ENCODE data around the gene SPATS2. TPM values are rescaled to one million over a fixed set of nuclear protein-coding genes. Genes with fewer than 3 reads are reported as not detected.

SPATS2 gene
- total RNA-seq, 2 donors from 2014 or later: 11.5 to 31.4 TPM

GRCh38 chr12:49347311-49348193 lies 19.7 kb upstream of the SPATS2 start:
- no peak for DNase-seq (ENCODE audit: low spot score)
- peak; percentile 97 for TF ChIP-seq CTCF (IDR thresholded peaks at IDR 0.05)
- H3K36me3 ChIP-seq: no peaks in the 10 kb centered on the region
- peaks cover 35 to 45% of the 10 kb centered on the region in 2 donors for H3K4me1 ChIP-seq (ENCODE audit: control insufficient read depth in 1 of 2, low read depth in 2 of 2)
- H3K27me3 ChIP-seq (replicated peaks; ENCODE audit: insufficient read depth): peaks cover 24% of the 10 kb centered on the region
- ATAC-seq (ENCODE audit: insufficient number of reproducible peaks, low FRiP score, low read depth): peak; percentile 32
- H3K9me3 ChIP-seq: no peaks in the 10 kb centered on the region
- no peak overlapping the region for H3K27ac ChIP-seq
- peak overlapping the region; percentile 70 for H3K4me3 ChIP-seq

- Histone ChIP-seq H3K4me3 (no peak overlapping the region), H3K36me3 (no peaks in the 10 kb centered on the region), H3K4me1 (ENCODE audit: control insufficient read depth in 1 of 2, low read depth in 2 of 2) (peaks cover 26 to 35% of the 10 kb centered on the region in 2 donors), H3K27me3 (replicated peaks; ENCODE audit: insufficient read depth) (peaks cover 23% of the 10 kb centered on the region), H3K27ac (no peak overlapping the region), H3K9me3 (no peaks in the 10 kb centered on the region)
- no peak for DNase-seq (ENCODE audit: low spot score)
- ATAC-seq (ENCODE audit: insufficient number of reproducible peaks, low FRiP score, low read depth): no peak
- TF ChIP-seq CTCF (IDR thresholded peaks at IDR 0.05): no peak
Measured at GRCh38 chr12:49348781-49349180, 18.5 kb upstream of the SPATS2 start.

- H3K27me3 ChIP-seq (replicated peaks; ENCODE audit: insufficient read depth): peaks cover 18% of the 10 kb centered on the region
Measured at GRCh38 chr12:49349266-49349665, 18.0 kb upstream of the SPATS2 start.

GRCh38 chr12:49352351-49352750 lies 14.9 kb upstream of the SPATS2 start:
- no peak for TF ChIP-seq CTCF (IDR thresholded peaks at IDR 0.05)
- ATAC-seq (ENCODE audit: insufficient number of reproducible peaks, low FRiP score, low read depth) (no peak), DNase-seq (ENCODE audit: low spot score) (no peak)
- Histone ChIP-seq H3K9me3 (no peaks in the 10 kb centered on the region), H3K36me3 (no peaks in the 10 kb centered on the region), H3K27ac (no peak overlapping the region), H3K27me3 (replicated peaks; ENCODE audit: insufficient read depth) (peaks cover under 1% of the 10 kb centered on the region), H3K4me1 (ENCODE audit: control insufficient read depth in 1 of 2, low read depth in 2 of 2) (peaks cover 4 to 10% of the 10 kb centered on the region in 2 donors), H3K4me3 (no peak overlapping the region)

More at GRCh38 chr12:49349266-49349665, 18.0 kb upstream of the SPATS2 start:
- Histone ChIP-seq H3K36me3 (no peaks in the 10 kb centered on the region), H3K27ac (no peak overlapping the region), H3K4me3 (no peak overlapping the region), H3K4me1 (ENCODE audit: control insufficient read depth in 1 of 2, low read depth in 2 of 2) (peaks cover 26 to 35% of the 10 kb centered on the region in 2 donors), H3K9me3 (no peaks in the 10 kb centered on the region)
- ATAC-seq (ENCODE audit: insufficient number of reproducible peaks, low FRiP score, low read depth) (no peak), DNase-seq (ENCODE audit: low spot score) (no peak)
- no peak for TF ChIP-seq CTCF (IDR thresholded peaks at IDR 0.05)

GRCh38 chr12:49355913-49356312 lies 11.3 kb upstream of the SPATS2 start:
- Histone ChIP-seq H3K4me1 (ENCODE audit: control insufficient read depth in 1 of 2, low read depth in 2 of 2) (peaks cover 0 to 11% of the 10 kb centered on the region in 2 donors), H3K4me3 (no peak overlapping the region), H3K9me3 (no peaks in the 10 kb centered on the region), H3K27me3 (replicated peaks; ENCODE audit: insufficient read depth) (no peaks in the 10 kb centered on the region), H3K27ac (no peak overlapping the region), H3K36me3 (no peaks in the 10 kb centered on the region)
- DNase-seq (ENCODE audit: low spot score) (no peak), ATAC-seq (ENCODE audit: insufficient number of reproducible peaks, low FRiP score, low read depth) (no peak)
- no peak for TF ChIP-seq CTCF (IDR thresholded peaks at IDR 0.05)
